GM12878 (cell line): Measurements from ENCODE around the gene PPIF. TPM values are rescaled to one million over a fixed set of nuclear protein-coding genes. Genes with fewer than 3 reads are reported as not detected.

ENCODE experiments used
- ATAC-seq: fragments of 200-7000 bp; cut with Tn5 transposase; 3 replicates; pipeline ENCODE4 v1.9.1; 2020; ENCODE audit warnings: mild to moderate bottlenecking, moderate library complexity
- BruUV-seq: library from RNA; stranded (reverse); fragments of 400-500 nt; replicated peaks from 2 replicates; lab custom pipeline; 2021; lab: Mats Ljungman, UMichigan
- CTCF ChIA-PET: fragments of 300-600 bp; sonication (Branson Sonifier 250); formaldehyde crosslinking; extraction: SDS; loops from one replicate; lab custom pipeline; 2021; ENCODE audit warnings: inconsistent platforms; lab: Yijun Ruan, JAX
- POLR2A ChIA-PET: fragments of 350-600 bp; formaldehyde crosslinking; extraction: SDS; loops from one replicate; lab custom pipeline; 2021; ENCODE audit warnings: inconsistent platforms; lab: Charles Lee
- RAD21 ChIA-PET: fragments of 300-600 bp; sonication (Branson Sonifier 250); formaldehyde crosslinking; loops from one replicate; lab custom pipeline; 2023; ENCODE audit warnings: antibody characterized with exemption; ENCODE audit not compliant: unreplicated experiment; lab: Charles Lee
- SMC1A ChIA-PET: fragments of 300-600 bp; sonication (Branson Sonifier 250); formaldehyde crosslinking; loops from one replicate; lab custom pipeline; 2023; ENCODE audit not compliant: unreplicated experiment, uncharacterized antibody; lab: Charles Lee
- DNase-seq: peaks from one replicate; pipeline ENCODE4 v3.0.0-alpha.2; 2011; ENCODE audit warnings: low read depth, low spot score
- FAIRE-seq: peaks from 3 replicates; lab custom pipeline; 2011; peaks lifted over from hg19 to GRCh38; lab: Jason Lieb, UNC
- H2AFZ ChIP-seq: 2 replicates; pipeline ENCODE4 v1.6.0; 2011; ENCODE audit warnings: low read depth, low read length, control low read depth; ENCODE audit not compliant: control insufficient read depth
- H3K27ac ChIP-seq: 2 replicates; pipeline ENCODE4 v1.5.1; 2011; ENCODE audit warnings: control low read depth; ENCODE audit not compliant: control insufficient read depth, insufficient read depth
- H3K27me3 ChIP-seq, 2 experiments: replicated peaks in 1 of 2; 2 replicates each; pipeline versions ENCODE4 v1.6.0 to v1.6.1; 2011; ENCODE audit warnings: low read length in 1 of 2; ENCODE audit not compliant: control insufficient read depth in 2 of 2, insufficient read depth in 2 of 2
- H3K36me3 ChIP-seq, 2 experiments: 2 replicates each; pipeline ENCODE4 v1.5.1; 2011; ENCODE audit warnings: low read length in 1 of 2; ENCODE audit not compliant: control insufficient read depth in 2 of 2, insufficient read depth in 2 of 2
- H3K4me1 ChIP-seq: 2 replicates; pipeline ENCODE4 v1.6.1; 2011; ENCODE audit warnings: mild to moderate bottlenecking, low read length, moderate library complexity, mixed read lengths; ENCODE audit not compliant: control insufficient read depth, insufficient read depth
- H3K4me2 ChIP-seq: 2 replicates; pipeline ENCODE4 v1.6.0; 2011; ENCODE audit warnings: control low read depth; ENCODE audit not compliant: control insufficient read depth, insufficient read depth
- H3K4me3 ChIP-seq: fragments of 200-600 bp; sonication (generic); 2 replicates; pipeline ENCODE4 v1.5.1; 2016
- H3K79me2 ChIP-seq: 2 replicates; pipeline ENCODE4 v1.6.0; 2011; ENCODE audit warnings: low read length; ENCODE audit not compliant: control insufficient read depth, insufficient read depth
- H3K9ac ChIP-seq: 2 replicates; pipeline ENCODE4 v1.8.0; 2011; ENCODE audit warnings: low read length, control low read depth, mixed read lengths; ENCODE audit not compliant: control insufficient read depth, insufficient read depth
- H3K9me3 ChIP-seq: replicated peaks from 3 replicates; pipeline ENCODE4 v1.5.1; 2011; ENCODE audit warnings: mild to moderate bottlenecking, low read length; ENCODE audit not compliant: control insufficient read depth, insufficient read depth
- H4K20me1 ChIP-seq: 2 replicates; pipeline ENCODE4 v1.6.0; 2011; ENCODE audit not compliant: control insufficient read depth, insufficient read depth
- CBX5 ChIP-seq: sonication (generic); IDR thresholded peaks from 2 replicates; pipeline ENCODE4 v1.6.1; 2016; ENCODE audit warnings: low read depth, moderate library complexity, mild to moderate bottlenecking, inconsistent platforms
- CREM ChIP-seq: IDR thresholded peaks from 2 replicates; pipeline ENCODE4 v1.6.1; 2014; ENCODE audit warnings: antibody characterized with exemption, low read depth
- ESRRA ChIP-seq: IDR thresholded peaks from 2 replicates; pipeline ENCODE4 v1.6.1; 2012; ENCODE audit warnings: mild to moderate bottlenecking, low read length, improper control_type of control experiment
- ETV6 ChIP-seq, 2 experiments: fragments of 450-650 bp in 1 of 2; IDR thresholded peaks in 1 of 2; conservative IDR thresholded peaks in 1 of 2; 2 replicates each; pipeline ENCODE4 v1.6.1; 2014; ENCODE audit warnings: antibody characterized with exemption in 1 of 2, borderline replicate concordance in 1 of 2, low read depth in 1 of 2, mild to moderate bottlenecking in 1 of 2, moderate library complexity in 1 of 2
- MEF2B ChIP-seq: fragments of 450-650 bp; IDR thresholded peaks from 2 replicates; pipeline ENCODE4 v1.6.1; 2018; ENCODE audit warnings: mild to moderate bottlenecking, moderate library complexity; ENCODE audit not compliant: partially characterized antibody, poor library complexity, severe bottlenecking
- MYB ChIP-seq: fragments of 150-350 bp; IDR thresholded peaks from 2 replicates; pipeline ENCODE4 v1.6.1; 2014; ENCODE audit warnings: mild to moderate bottlenecking, low read depth, low read length, borderline replicate concordance
- POLR2AphosphoS2 ChIP-seq: IDR thresholded peaks from 2 replicates; pipeline ENCODE4 v1.6.1; 2011; ENCODE audit warnings: low read depth, mild to moderate bottlenecking, low read length, improper control_type of control experiment, moderate library complexity
- RUNX3 ChIP-seq: IDR thresholded peaks from 2 replicates; pipeline ENCODE4 v1.6.1; 2012; ENCODE audit warnings: low read length, inconsistent platforms
- TCF3 ChIP-seq: IDR thresholded peaks from 2 replicates; pipeline ENCODE4 v1.6.1; 2012; ENCODE audit warnings: low read depth, mild to moderate bottlenecking, low read length, borderline replicate concordance; ENCODE audit not compliant: insufficient read depth
- WRNIP1 ChIP-seq: IDR thresholded peaks from 2 replicates; pipeline ENCODE4 v1.6.1; 2011; ENCODE audit warnings: low read depth, low read length, improper control_type of control experiment, borderline replicate concordance
- YY1 ChIP-seq: IDR thresholded peaks from 2 replicates; pipeline ENCODE4 v1.6.1; 2011; ENCODE audit warnings: low read depth, mild to moderate bottlenecking, low read length
- ZNF207 ChIP-seq: fragments of 450-650 bp; IDR thresholded peaks from 2 replicates; pipeline ENCODE4 v1.6.1; 2014; ENCODE audit warnings: antibody characterized with exemption, mild to moderate bottlenecking, borderline replicate concordance
- WGBS: methylation state at CpG from one replicate; pipeline ENCODE4 v1.1.6; 2016; ENCODE audit warnings: low lambda C conversion rate; ENCODE audit not compliant: insufficient replicate concordance, insufficient coverage; ENCODE audit errors: missing lambda C conversion rate; 5-methylcytosine and 5-hydroxymethylcytosine counted together
- in situ Hi-C: fragments of 300-500 bp; cut with MboI; formaldehyde crosslinking; loops from 9 replicates; pipeline ENCODE4 v1.14.3; 2018; ENCODE audit warnings: mixed read lengths
- intact Hi-C: fragments of 100-400 bp; cut with micrococcal nuclease; formaldehyde crosslinking; loops from one replicate; pipeline ENCODE4 v1.14.2; 2022; ENCODE audit not compliant: unreplicated experiment
- polyA plus RNA-seq, 11 experiments: library from polyadenylated mRNA; depleted of rRNA in 4 of 11; unstranded in 6 of 11; stranded (reverse) in 5 of 11; fragments of >200 nt; fragmentation: Nextera tagmentation in 4 of 11; fragmentation: Illumina TruSeq in 1 of 11; extraction: Ambion mirVana in 4 of 11; extraction: Trizol in 1 of 11; gene quantifications; 1 replicate in 1 of 11; 2 replicates in 10 of 11; pipeline versions ENCODE4 v1.2.1 to v1.2.3, GENCODE V29; 2011 to 2016; ENCODE audit warnings: inconsistent platforms in 2 of 11, missing spikeins in 2 of 11, low read depth in 1 of 11
- total RNA-seq, 4 experiments: library from RNA; depleted of rRNA in 3 of 4; stranded (reverse); fragments of >200 nt in 3 of 4; fragmentation: Illumina TruSeq in 1 of 4; extraction: Trizol in 1 of 4; gene quantifications; 2 replicates each; pipeline versions ENCODE4 v1.2.1 to v1.2.3, GENCODE V29; 2013 to 2021
- TF ChIP-seq, protein P1 (sequence below): fragments of 150-350 bp; IDR thresholded peaks from 2 replicates; pipeline ENCODE4 v1.6.1; 2014; ENCODE audit warnings: mild to moderate bottlenecking, low read depth, low read length
- TF ChIP-seq, protein P2 (sequence below): IDR thresholded peaks from 2 replicates; pipeline ENCODE4 v1.6.1; 2012; ENCODE audit warnings: low read depth, low read length, improper control_type of control experiment
- TF ChIP-seq, protein P3 (sequence below): fragments of 450-650 bp; IDR thresholded peaks from 2 replicates; pipeline ENCODE4 v1.6.1; 2018; ENCODE audit warnings: borderline replicate concordance, mild to moderate bottlenecking; ENCODE audit not compliant: partially characterized antibody

Gene PPIF
- total and polyA plus RNA-seq, 10 of the 15 experiments (the other 5 are each of a cell fraction or from before 2014, with no cell fraction given): 28.8 to 180 (median 128) TPM

DNA sequence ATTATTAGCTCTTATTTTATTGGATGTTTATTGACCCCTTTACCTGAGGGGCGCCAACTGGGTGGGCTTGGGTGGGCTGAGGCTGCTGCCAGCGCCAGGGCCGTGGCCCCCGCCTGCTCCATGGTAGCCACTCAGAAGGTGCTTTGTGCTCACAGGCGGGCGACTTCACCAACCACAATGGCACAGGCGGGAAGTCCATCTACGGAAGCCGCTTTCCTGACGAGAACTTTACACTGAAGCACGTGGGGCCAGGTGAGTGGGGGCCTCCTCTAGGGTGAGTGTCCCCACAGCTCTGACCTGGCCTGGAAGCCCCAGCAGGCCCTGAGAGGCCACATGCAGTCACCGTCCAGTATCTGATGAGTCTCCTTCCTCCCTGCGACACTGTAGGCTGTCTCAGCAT lies 4.1 kb downstream of the PPIF start:
- in situ Hi-C loops: no loop called here
- H3K4me2 ChIP-seq: no peak overlapping the region
- FAIRE-seq: no peak
- TF ChIP-seq MEF2B: no peak
- TF ChIP-seq, protein P1, sequence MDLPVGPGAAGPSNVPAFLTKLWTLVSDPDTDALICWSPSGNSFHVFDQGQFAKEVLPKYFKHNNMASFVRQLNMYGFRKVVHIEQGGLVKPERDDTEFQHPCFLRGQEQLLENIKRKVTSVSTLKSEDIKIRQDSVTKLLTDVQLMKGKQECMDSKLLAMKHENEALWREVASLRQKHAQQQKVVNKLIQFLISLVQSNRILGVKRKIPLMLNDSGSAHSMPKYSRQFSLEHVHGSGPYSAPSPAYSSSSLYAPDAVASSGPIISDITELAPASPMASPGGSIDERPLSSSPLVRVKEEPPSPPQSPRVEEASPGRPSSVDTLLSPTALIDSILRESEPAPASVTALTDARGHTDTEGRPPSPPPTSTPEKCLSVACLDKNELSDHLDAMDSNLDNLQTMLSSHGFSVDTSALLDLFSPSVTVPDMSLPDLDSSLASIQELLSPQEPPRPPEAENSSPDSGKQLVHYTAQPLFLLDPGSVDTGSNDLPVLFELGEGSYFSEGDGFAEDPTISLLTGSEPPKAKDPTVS: no peak
- no peak for TF ChIP-seq CBX5
- no peak for TF ChIP-seq CREM
- TF ChIP-seq YY1: no peak
- no peak for TF ChIP-seq MYB
- no peak for TF ChIP-seq ZNF207
- TF ChIP-seq, protein P2, sequence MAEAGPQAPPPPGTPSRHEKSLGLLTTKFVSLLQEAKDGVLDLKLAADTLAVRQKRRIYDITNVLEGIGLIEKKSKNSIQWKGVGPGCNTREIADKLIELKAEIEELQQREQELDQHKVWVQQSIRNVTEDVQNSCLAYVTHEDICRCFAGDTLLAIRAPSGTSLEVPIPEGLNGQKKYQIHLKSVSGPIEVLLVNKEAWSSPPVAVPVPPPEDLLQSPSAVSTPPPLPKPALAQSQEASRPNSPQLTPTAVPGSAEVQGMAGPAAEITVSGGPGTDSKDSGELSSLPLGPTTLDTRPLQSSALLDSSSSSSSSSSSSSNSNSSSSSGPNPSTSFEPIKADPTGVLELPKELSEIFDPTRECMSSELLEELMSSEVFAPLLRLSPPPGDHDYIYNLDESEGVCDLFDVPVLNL: no peak
- no peak for TF ChIP-seq TCF3
- no peak for TF ChIP-seq RUNX3
- TF ChIP-seq POLR2AphosphoS2: no peak
- no peak for TF ChIP-seq WRNIP1
- no peak for TF ChIP-seq ESRRA
- TF ChIP-seq ETV6 (conservative IDR thresholded peaks at IDR 0.05 in 1 of 2, IDR thresholded peaks at IDR 0.05 in 1 of 2; ENCODE audit: borderline replicate concordance in 1 of 2, low read depth in 1 of 2): no peak
- TF ChIP-seq, protein P3, sequence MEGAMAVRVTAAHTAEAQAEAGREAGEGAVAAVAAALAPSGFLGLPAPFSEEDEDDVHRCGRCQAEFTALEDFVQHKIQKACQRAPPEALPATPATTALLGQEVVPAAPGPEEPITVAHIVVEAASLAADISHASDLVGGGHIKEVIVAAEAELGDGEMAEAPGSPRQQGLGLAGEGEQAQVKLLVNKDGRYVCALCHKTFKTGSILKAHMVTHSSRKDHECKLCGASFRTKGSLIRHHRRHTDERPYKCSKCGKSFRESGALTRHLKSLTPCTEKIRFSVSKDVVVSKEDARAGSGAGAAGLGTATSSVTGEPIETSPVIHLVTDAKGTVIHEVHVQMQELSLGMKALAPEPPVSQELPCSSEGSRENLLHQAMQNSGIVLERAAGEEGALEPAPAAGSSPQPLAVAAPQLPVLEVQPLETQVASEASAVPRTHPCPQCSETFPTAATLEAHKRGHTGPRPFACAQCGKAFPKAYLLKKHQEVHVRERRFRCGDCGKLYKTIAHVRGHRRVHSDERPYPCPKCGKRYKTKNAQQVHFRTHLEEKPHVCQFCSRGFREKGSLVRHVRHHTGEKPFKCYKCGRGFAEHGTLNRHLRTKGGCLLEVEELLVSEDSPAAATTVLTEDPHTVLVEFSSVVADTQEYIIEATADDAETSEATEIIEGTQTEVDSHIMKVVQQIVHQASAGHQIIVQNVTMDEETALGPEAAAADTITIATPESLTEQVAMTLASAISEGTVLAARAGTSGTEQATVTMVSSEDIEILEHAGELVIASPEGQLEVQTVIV: no peak
- TF ChIP-seq, all 136 proteins: peak for 0
- ATAC-seq: no peak
- Histone ChIP-seq H3K36me3 (peaks cover 42 to 46% of the 10 kb centered on the region in 2 experiments), H3K9me3 (no peaks in the 10 kb centered on the region), H3K4me1 (peaks cover 26% of the 10 kb centered on the region), H4K20me1 (no peaks in the 10 kb centered on the region; the same call in 1 of the 2 replicates), H3K4me3 (no peak overlapping the region), H2AFZ (no peak overlapping the region), H3K27me3 (no peaks in the 10 kb centered on the region), H3K27ac (no peak overlapping the region), H3K79me2 (peaks cover 49% of the 10 kb centered on the region), H3K9ac (no peak overlapping the region)
- ChIA-PET SMC1A (interaction anchor here (1.0 kb wide), 1 partner anchor 9 kb away, joined by 3 read pairs; no protein-coding TSS in a partner anchor), POLR2A (interaction anchor here (0.6 kb wide), 1 partner anchor 70 kb away, joined by 4 read pairs; no protein-coding TSS in a partner anchor), CTCF (interaction anchor here (1.2 kb wide), 1 partner anchor 23 kb away, joined by 4 read pairs; no protein-coding TSS in a partner anchor), RAD21 (no interaction called here)
- no TSS peak for BruUV-seq
- WGBS: 94% methylated on average over 12 of the region's 13 CpGs
- intact Hi-C loops: no loop called here
- DNase-seq: no peak
